Glutamatergic neuron (in vitro differentiated cells): ENCODE data around the gene SNCB. TPM values are rescaled to one million over a fixed set of nuclear protein-coding genes. Genes with fewer than 3 reads are reported as not detected.

Experiments used
- DNase-seq: peaks from one replicate; pipeline ENCODE4 v3.0.0; 2022
- H3K27ac Mint-ChIP-seq: one replicate; pipeline ENCODE4 v1.8.0; 2020; ENCODE audit warnings: mild to moderate bottlenecking, mixed read lengths, inconsistent platforms; ENCODE audit not compliant: unreplicated experiment
- H3K27me3 Mint-ChIP-seq: one replicate; pipeline ENCODE4 v1.8.0; 2020; ENCODE audit warnings: mild to moderate bottlenecking, moderate library complexity, mixed read lengths, inconsistent platforms; ENCODE audit not compliant: unreplicated experiment
- H3K36me3 Mint-ChIP-seq: one replicate; pipeline ENCODE4 v1.8.0; 2020; ENCODE audit warnings: mild to moderate bottlenecking, mixed read lengths, inconsistent platforms; ENCODE audit not compliant: unreplicated experiment
- H3K4me1 Mint-ChIP-seq: one replicate; pipeline ENCODE4 v1.8.0; 2020; ENCODE audit warnings: mild to moderate bottlenecking, low read depth, mixed read lengths, inconsistent platforms; ENCODE audit not compliant: unreplicated experiment
- H3K4me3 Mint-ChIP-seq: one replicate; pipeline ENCODE4 v1.8.0; 2020; ENCODE audit warnings: mild to moderate bottlenecking, mixed read lengths, inconsistent platforms; ENCODE audit not compliant: unreplicated experiment
- H3K9me3 Mint-ChIP-seq: one replicate; pipeline ENCODE4 v1.8.0; 2020; ENCODE audit warnings: mild to moderate bottlenecking, moderate library complexity, mixed read lengths, inconsistent platforms; ENCODE audit not compliant: unreplicated experiment
- total RNA-seq: library from RNA; stranded (reverse); fragmentation: NEBNext Ultra II Directional; extraction: Animal tissue kit (Norgen Biotek cat#: 25700); gene quantifications from one replicate; pipeline ENCODE4 v1.2.1, GENCODE V29; 2021; ENCODE audit not compliant: unreplicated experiment
- TF ChIP-seq, protein P1 (sequence below): fragments of 200-600 bp; sonication (generic); IDR thresholded peaks from one replicate; pipeline ENCODE4 v1.5.0; 2021; ENCODE audit not compliant: partially characterized antibody, unreplicated experiment

The SNCB gene
- total RNA-seq, 1 donor from 2014 or later: 3.7 TPM

DNA sequence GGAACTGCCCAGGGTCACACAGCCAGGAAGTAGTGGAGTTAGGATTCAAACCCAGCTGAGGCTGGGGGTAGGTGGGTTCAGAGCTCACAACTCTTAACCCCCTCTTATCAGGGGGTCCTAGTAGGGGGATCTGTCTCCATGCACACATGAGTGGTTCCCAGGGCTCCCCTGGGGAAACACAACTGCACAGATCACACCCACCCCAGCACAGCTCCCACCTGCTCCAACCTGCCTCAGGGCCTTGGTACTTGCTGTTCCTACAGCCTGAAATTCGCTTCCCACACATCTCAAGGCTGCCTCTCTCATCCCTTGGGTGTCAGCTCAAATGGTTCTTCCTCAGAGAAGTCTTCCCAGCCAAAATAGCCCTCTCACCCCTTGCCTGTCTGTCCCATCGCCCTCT lies 4.8 kb downstream of the SNCB start:
- TF ChIP-seq, protein P1, sequence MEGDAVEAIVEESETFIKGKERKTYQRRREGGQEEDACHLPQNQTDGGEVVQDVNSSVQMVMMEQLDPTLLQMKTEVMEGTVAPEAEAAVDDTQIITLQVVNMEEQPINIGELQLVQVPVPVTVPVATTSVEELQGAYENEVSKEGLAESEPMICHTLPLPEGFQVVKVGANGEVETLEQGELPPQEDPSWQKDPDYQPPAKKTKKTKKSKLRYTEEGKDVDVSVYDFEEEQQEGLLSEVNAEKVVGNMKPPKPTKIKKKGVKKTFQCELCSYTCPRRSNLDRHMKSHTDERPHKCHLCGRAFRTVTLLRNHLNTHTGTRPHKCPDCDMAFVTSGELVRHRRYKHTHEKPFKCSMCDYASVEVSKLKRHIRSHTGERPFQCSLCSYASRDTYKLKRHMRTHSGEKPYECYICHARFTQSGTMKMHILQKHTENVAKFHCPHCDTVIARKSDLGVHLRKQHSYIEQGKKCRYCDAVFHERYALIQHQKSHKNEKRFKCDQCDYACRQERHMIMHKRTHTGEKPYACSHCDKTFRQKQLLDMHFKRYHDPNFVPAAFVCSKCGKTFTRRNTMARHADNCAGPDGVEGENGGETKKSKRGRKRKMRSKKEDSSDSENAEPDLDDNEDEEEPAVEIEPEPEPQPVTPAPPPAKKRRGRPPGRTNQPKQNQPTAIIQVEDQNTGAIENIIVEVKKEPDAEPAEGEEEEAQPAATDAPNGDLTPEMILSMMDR: no peak
- Mint-ChIP-seq H3K4me3 (no peak overlapping the region), H3K4me1 (peaks cover 15% of the 10 kb centered on the region), H3K27me3 (peaks cover 14% of the 10 kb centered on the region), H3K27ac (no peak overlapping the region), H3K9me3 (peaks cover 5% of the 10 kb centered on the region), H3K36me3 (no peaks in the 10 kb centered on the region)
- no peak for DNase-seq

DNA sequence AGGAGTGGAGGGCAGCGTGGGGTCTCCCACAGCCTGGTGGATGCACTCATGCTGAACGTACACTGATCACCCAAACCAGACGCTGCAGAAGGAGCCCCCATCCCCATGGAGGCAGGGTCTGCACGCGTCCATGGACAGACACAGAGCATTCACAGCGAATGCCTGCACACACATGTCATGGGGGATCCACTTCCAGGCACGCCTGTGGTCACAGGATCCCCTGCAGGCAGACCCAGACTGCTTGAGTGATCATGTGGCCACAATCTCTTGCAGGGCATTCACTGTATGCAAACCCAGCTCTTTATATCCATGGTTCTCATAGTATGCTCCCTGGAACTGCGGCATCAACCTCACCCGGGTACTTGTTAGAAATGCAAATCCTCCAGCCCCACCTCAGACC lies 5.4 kb downstream of the SNCB start:
- Mint-ChIP-seq H3K9me3 (peaks cover 4% of the 10 kb centered on the region), H3K27ac (no peak overlapping the region), H3K4me3 (no peak overlapping the region), H3K4me1 (peaks cover 16% of the 10 kb centered on the region), H3K36me3 (no peaks in the 10 kb centered on the region), H3K27me3 (peaks cover 14% of the 10 kb centered on the region)
- TF ChIP-seq, protein P1: no peak
- no peak for DNase-seq

DNA sequence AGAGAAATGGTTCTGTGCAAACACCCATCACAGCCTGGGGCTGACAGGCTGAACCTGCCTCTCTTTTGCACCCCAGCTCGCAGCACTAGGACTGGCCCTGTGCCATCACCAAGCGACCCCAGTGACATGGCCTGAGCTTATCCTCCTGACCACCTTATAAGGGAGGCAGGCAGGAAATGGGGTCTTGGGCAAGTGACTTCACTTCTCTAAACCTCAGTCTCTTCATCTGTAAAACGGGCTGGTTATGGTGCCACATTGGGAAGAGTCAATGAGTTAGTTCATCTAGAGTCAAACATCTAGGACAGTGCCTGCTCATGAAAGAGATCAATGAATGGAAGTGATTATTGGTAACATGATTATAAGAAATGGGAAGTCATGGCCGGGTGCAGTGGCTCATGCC lies 6.2 kb downstream of the SNCB start:
- H3K27ac Mint-ChIP-seq: no peak overlapping the region
- peaks cover 14% of the 10 kb centered on the region for H3K27me3 Mint-ChIP-seq
- DNase-seq: no peak
- no peaks in the 10 kb centered on the region for H3K36me3 Mint-ChIP-seq
- H3K4me1 Mint-ChIP-seq: peaks cover 16% of the 10 kb centered on the region
- no peak overlapping the region for H3K4me3 Mint-ChIP-seq
- H3K9me3 Mint-ChIP-seq: peaks cover 4% of the 10 kb centered on the region
- TF ChIP-seq, protein P1: no peak

DNA sequence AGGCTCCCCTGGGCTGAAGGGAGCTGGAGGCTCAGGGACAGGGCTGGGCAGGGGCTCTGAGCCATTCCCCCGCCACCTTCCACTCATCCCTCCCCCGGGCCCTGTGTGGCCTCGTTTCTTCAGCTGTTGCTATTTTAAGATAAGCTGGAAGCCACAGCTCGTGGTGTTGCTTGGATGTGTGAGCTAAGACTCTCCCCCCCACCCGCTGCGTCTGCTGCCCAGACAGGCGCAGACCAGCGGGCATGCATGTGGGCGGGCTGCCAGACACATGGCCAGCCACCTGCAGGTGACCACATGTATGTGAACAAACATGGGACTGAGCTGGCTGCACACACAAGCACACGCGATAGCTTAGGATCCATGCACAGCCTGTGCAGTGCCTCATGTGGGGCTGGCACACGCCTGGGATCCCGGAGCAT lies 8.7 kb downstream of the SNCB start:
- no peaks in the 10 kb centered on the region for H3K36me3 Mint-ChIP-seq
- H3K4me3 Mint-ChIP-seq: no peak overlapping the region
- no peak for DNase-seq
- H3K9me3 Mint-ChIP-seq: peaks cover 2% of the 10 kb centered on the region
- TF ChIP-seq, protein P1: no peak
- peaks cover 8% of the 10 kb centered on the region for H3K4me1 Mint-ChIP-seq
- peaks cover 12% of the 10 kb centered on the region for H3K27me3 Mint-ChIP-seq
- no peak overlapping the region for H3K27ac Mint-ChIP-seq

DNA sequence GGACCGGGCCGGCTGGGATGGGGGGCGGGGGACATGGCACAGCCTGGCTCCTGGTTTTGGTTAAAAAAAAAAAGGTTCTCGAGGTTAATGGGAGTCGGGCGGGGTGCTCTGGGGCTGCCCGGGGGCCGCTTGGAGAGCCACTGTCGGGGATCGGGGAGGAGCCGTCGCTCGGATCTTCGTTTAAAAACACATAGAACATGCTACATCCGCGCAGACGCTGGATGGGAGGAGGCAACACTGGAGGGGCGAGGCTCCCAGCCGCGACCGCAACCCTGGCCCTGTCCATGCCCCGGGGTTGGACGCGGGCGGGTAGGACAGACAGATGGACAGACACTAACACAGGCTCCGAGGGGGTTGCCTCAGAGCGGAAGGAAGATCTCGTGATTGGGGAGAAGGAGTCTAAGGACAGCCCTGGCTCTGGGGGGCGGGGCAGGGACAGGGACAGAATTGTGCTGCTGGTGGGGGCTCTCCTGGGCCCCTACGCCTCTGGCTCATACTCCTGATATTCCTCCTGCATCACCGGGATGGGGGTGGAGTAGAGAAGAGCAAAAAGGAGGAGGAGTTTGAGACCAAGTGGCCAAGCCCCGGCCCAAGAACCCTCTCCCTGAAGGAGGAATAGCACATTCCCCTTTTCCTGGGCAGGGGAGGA lies 9.9 kb downstream of the SNCB start:
- peaks cover 8% of the 10 kb centered on the region for H3K4me1 Mint-ChIP-seq
- H3K27me3 Mint-ChIP-seq: peaks cover 12% of the 10 kb centered on the region
- H3K27ac Mint-ChIP-seq: no peak overlapping the region
- TF ChIP-seq, protein P1: no peak
- H3K9me3 Mint-ChIP-seq: peaks cover 4% of the 10 kb centered on the region
- DNase-seq: no peak
- no peaks in the 10 kb centered on the region for H3K36me3 Mint-ChIP-seq
- peak overlapping the region; percentile 78 for H3K4me3 Mint-ChIP-seq
